Parathyroid adenoma (tissue), 2 donors: Measurements from ENCODE around the gene MYO5B.

ENCODE experiments used
- H2AFZ ChIP-seq: fragments of 300-600 bp; sonication (generic); one replicate; pipeline ENCODE4 v1.7.0; 2017; ENCODE audit warnings: antibody characterized with exemption, mild to moderate bottlenecking
- H3K27ac ChIP-seq: fragments of 300-600 bp; sonication (generic); one replicate; pipeline ENCODE4 v1.7.0; 2017
- H3K27me3 ChIP-seq: fragments of 300-600 bp; sonication (generic); one replicate; pipeline ENCODE4 v1.7.0; 2017; ENCODE audit warnings: low read length; ENCODE audit not compliant: control insufficient read depth, insufficient read depth
- H3K36me3 ChIP-seq: fragments of 300-600 bp; sonication (generic); one replicate; pipeline ENCODE4 v1.7.0; 2017; ENCODE audit warnings: low read length; ENCODE audit not compliant: control insufficient read depth, insufficient read depth
- H3K4me1 ChIP-seq: fragments of 300-600 bp; sonication (generic); one replicate; pipeline ENCODE4 v1.7.0; 2017; ENCODE audit warnings: control low read depth
- H3K4me2 ChIP-seq: fragments of 300-600 bp; sonication (generic); one replicate; pipeline ENCODE4 v1.7.0; 2017; ENCODE audit warnings: low read length
- H3K4me3 ChIP-seq: fragments of 300-600 bp; sonication (generic); one replicate; pipeline ENCODE4 v1.7.0; 2017; ENCODE audit warnings: low read depth, low read length
- H3K79me2 ChIP-seq: fragments of 300-600 bp; sonication (generic); one replicate; pipeline ENCODE4 v1.7.0; 2017; ENCODE audit warnings: control low read depth
- H3K9ac ChIP-seq: fragments of 300-600 bp; sonication (generic); one replicate; pipeline ENCODE4 v1.7.0; 2017; ENCODE audit warnings: mild to moderate bottlenecking
- H3K9me3 ChIP-seq: fragments of 300-600 bp; sonication (generic); one replicate; pipeline ENCODE4 v1.7.0; 2017; ENCODE audit warnings: low read length; ENCODE audit not compliant: control insufficient read depth
- TF ChIP-seq, protein P1 (sequence below): fragments of 300-600 bp; sonication (generic); IDR thresholded peaks from one replicate; pipeline ENCODE4 v1.7.0; 2017; ENCODE audit warnings: antibody characterized with exemption, mild to moderate bottlenecking
- donor health status: primary hyperparathyroidism.

MYO5B gene

DNA sequence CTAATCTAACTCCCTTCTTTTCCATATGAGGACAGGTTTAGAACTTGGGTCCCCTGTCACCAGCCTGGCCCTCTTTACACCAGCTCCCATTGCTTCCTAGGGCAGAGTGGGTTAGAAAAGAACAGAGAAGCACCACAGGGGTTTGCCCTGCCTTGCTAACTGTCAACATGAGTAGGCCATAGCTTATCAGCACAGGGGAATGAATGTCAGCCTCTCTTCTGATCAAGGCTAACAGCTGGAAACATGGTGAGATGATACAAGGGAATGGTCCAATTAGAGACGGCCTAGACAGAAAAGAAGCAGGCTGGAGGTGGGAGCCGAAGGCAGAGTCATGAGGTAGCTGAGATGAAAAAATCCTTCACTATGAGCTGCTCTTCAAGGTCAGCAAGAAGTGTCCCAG lies 192.2 kb downstream of the MYO5B start:
- Histone ChIP-seq H3K9me3 (no peaks in the 10 kb centered on the region), H3K4me2 (no peak overlapping the region), H3K4me1 (peaks cover 7% of the 10 kb centered on the region), H3K4me3 (no peak overlapping the region), H2AFZ (no peak overlapping the region), H3K27ac (no peak overlapping the region), H3K36me3 (no peaks in the 10 kb centered on the region), H3K9ac (no peak overlapping the region), H3K79me2 (no peaks in the 10 kb centered on the region), H3K27me3 (no peaks in the 10 kb centered on the region)
- TF ChIP-seq, protein P1, sequence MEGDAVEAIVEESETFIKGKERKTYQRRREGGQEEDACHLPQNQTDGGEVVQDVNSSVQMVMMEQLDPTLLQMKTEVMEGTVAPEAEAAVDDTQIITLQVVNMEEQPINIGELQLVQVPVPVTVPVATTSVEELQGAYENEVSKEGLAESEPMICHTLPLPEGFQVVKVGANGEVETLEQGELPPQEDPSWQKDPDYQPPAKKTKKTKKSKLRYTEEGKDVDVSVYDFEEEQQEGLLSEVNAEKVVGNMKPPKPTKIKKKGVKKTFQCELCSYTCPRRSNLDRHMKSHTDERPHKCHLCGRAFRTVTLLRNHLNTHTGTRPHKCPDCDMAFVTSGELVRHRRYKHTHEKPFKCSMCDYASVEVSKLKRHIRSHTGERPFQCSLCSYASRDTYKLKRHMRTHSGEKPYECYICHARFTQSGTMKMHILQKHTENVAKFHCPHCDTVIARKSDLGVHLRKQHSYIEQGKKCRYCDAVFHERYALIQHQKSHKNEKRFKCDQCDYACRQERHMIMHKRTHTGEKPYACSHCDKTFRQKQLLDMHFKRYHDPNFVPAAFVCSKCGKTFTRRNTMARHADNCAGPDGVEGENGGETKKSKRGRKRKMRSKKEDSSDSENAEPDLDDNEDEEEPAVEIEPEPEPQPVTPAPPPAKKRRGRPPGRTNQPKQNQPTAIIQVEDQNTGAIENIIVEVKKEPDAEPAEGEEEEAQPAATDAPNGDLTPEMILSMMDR, result no peak

DNA sequence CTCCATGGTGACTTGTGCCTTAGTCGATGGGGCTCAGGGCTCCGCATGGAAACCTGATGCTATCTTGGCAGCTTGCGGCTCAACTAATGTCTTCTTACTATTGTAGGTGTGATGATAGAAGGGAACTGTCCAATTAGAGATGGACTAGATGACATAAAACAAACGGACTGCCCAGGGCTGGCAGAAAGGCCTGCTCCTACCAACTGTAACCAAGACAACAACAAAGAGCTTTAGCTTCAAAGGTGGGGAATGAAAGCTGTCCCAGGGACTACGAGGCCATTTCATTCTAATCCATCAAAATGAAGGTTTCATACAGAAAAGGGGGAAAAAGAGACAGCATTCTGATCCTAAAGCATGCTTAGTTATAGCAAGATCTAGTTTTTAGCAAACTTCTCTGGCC lies 194.7 kb downstream of the MYO5B start:
- Histone ChIP-seq H3K4me3 (no peak overlapping the region), H3K9ac (no peak overlapping the region), H3K4me1 (no peaks in the 10 kb centered on the region), H3K27me3 (no peaks in the 10 kb centered on the region), H2AFZ (no peak overlapping the region), H3K4me2 (no peak overlapping the region), H3K36me3 (no peaks in the 10 kb centered on the region), H3K9me3 (no peaks in the 10 kb centered on the region), H3K27ac (no peak overlapping the region), H3K79me2 (no peaks in the 10 kb centered on the region)
- TF ChIP-seq, protein P1, result no peak

DNA sequence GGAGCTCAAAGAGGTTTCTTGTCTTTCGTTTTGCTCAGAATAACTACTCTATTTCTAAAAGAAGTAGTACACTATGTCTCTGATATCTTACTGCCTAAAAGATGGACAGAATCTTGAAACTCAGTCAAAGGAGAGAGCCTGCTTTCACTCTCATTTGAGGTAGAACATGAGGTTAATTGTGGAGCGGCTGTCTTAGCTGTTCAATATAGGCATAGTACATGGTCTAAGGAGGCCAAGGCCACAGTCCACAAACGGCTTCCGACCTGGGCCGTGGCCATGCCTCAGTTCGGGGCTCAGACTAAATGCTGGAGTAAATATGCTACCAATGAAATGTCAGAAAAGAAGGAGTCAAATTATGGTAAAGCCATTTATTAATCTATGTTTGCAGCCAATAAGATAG lies 195.8 kb downstream of the MYO5B start:
- H3K4me1 ChIP-seq, result no peaks in the 10 kb centered on the region

DNA sequence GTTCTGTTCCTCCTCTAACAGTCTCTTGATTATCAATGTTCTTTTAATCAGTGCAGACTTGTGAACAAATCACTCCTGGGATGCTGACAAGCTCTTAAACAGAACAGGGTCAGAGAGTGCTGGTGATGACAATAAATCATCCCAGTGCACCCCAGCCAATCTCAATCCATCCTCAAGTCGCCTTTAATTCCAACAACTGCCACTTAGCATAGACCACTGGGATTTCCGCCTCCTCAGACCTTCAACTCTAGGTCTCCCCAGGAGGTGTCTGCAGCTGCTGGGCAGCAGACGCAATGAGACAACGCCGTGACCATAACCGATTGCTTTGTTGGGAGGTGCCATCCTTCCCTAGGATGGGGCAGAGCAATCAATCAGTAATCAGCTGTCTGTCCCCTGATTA lies 197.4 kb downstream of the MYO5B start:
- H2AFZ ChIP-seq, result no peak overlapping the region
- no peaks in the 10 kb centered on the region for H3K4me1 ChIP-seq
- no peak overlapping the region for H3K27ac ChIP-seq
- H3K36me3 ChIP-seq, result no peaks in the 10 kb centered on the region
- H3K4me3 ChIP-seq, result no peak overlapping the region
- H3K79me2 ChIP-seq, result no peaks in the 10 kb centered on the region
- H3K9me3 ChIP-seq, result no peaks in the 10 kb centered on the region
- H3K27me3 ChIP-seq, result no peaks in the 10 kb centered on the region
- H3K9ac ChIP-seq, result no peak overlapping the region
- H3K4me2 ChIP-seq, result no peak overlapping the region
- TF ChIP-seq, protein P1, result no peak

More for the DNA sequence above, 195.8 kb downstream of the MYO5B start:
- H3K79me2 ChIP-seq, result no peaks in the 10 kb centered on the region
- H3K4me3 ChIP-seq, result no peak overlapping the region
- H3K27ac ChIP-seq, result no peak overlapping the region
- H3K4me2 ChIP-seq, result no peak overlapping the region
- H3K9ac ChIP-seq, result no peak overlapping the region
- TF ChIP-seq, protein P1, result no peak
- H2AFZ ChIP-seq, result no peak overlapping the region
- H3K36me3 ChIP-seq, result no peaks in the 10 kb centered on the region
- no peaks in the 10 kb centered on the region for H3K27me3 ChIP-seq
- no peaks in the 10 kb centered on the region for H3K9me3 ChIP-seq

DNA sequence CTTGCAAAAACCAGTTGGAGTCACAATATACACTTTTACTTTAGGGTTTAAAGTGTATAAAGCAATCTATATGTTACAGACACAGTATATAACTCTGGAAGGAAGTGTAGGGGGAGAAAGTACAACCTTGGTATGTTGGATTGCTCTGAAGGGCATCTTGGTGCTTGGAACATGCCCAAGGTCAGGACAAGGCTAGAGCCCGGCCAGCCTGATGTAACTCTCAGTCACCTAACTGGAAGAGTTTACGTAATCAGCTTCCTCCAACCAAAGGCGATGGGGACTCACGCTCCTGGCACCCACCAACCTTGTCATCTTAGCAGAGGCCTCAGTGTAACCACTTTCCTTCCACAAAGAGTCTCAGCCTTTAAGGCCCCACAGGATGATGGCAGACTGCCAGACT lies 200.5 kb downstream of the MYO5B start:
- Histone ChIP-seq H3K79me2 (no peaks in the 10 kb centered on the region), H3K36me3 (no peaks in the 10 kb centered on the region), H3K9ac (no peak overlapping the region), H3K27ac (no peak overlapping the region), H3K27me3 (no peaks in the 10 kb centered on the region), H3K4me3 (no peak overlapping the region), H2AFZ (no peak overlapping the region), H3K4me2 (no peak overlapping the region), H3K4me1 (no peaks in the 10 kb centered on the region), H3K9me3 (no peaks in the 10 kb centered on the region)
- TF ChIP-seq, protein P1, result no peak
